ENCODE results near the gene MME.
"Not testable (repeated sequence)": the region's sequence is repeated elsewhere in the genome, so short reads cannot be mapped to it uniquely, and the experiment has no call there.

The MME gene

DNA sequence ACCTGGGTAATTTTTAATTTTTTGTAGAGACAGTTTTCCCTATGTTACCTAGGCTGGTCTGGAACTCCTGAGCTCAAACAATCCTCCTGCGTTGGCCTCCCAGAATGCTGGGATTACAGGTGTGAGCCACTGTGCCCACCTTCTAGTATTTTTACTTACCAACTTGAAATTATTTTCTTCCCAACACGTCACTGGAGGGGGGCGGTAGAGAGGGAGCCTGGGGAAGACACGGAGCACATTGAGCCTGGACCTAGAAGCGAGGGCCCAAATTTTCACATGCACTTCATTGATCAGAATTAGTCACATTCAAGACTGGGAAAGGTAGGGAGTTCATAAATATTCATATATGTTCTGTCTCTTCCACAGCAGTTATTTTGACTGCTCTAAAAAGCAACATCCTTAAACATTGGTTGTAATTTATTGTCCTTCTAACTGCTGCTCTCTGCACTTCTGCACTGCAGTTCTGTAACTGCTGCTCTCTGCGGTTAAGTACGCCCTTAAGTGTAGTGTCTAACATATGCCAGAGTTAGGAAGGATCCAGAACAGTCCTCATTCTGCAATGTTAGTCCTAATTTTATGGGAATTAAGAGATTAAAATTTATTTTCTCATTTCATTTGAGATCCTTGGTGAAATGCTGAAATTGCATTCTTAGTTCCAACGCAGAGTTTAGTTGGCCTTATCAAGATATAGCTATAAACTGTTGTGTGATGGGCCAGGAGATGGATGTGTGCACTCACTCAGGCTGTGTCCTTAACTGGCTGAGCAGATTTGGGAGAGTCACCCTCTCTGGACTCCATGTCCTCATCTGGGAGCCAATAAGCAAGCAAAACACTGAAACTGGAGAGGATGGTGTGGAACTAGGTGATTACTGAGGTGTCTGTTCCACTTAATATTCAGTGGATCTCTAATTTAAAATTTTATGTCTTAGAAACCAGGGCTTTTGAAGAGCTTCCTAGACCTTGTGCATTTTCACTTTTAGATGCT lies 115.1 kb downstream of the MME start:
- DNase-seq: no peak

DNA sequence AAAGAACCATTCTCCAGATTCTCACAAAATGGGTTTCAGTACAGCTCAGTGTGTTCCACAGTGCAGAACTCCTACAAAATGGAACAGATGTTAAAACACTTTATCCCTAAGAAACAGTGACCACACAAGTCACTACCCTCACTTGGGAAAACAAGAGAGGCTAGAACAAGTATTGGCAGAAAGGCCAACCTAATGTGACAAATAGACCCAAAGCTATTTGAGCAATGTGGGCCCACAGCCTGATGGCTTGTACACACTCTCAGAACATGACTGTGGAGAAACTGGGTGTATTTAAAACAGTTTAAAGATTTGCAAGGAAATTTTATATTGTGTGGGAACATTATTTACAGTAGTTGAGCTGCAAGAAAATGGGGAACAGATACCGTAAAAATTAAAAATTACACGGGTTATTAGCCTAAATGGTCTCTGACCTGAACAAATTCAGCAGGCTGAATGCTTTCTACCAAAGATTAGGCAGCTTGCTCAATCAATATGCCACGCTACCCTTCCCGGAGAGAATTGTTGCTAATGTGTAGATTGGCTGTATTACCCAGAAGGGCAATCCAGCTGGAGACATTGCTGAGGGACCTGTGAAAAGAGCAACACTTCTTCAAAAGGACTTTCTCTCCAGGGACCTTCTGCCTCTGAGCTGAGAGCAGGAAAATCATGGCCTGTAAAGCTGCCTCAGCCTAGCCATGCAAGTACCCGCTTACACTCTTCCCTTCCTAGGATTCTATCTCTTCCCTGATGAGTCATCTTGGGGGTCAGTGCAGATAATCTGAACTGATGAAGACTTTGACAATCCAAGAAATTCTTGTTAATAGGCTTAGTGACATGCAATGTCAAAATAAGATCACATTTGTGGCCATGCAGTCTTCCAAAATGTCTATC lies 116.3 kb downstream of the MME start:
- DNase-seq: no peak

DNA sequence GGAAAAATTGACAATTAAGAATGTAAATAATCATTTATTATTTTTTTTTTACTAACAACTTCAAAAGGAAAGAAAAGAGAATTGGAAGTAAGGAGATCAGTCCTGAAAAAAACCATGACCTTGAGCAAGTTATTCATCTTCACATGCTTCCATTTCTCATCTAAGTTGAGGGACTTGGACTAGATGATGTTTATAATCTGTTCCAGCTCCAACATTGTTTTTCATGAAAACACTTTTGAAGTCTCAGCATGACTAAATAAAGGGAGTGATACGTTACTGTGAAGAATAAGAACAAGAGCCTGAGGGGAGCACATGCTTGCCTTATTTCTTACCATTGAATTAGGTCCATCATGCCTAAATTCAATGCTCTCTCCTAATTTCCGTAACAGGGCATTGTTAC lies 117.7 kb downstream of the MME start:
- DNase-seq: no peak

- no peak for DNase-seq
Measured at GRCh38 chr3:155202626-155203025, 122.5 kb downstream of the MME start.

DNA sequence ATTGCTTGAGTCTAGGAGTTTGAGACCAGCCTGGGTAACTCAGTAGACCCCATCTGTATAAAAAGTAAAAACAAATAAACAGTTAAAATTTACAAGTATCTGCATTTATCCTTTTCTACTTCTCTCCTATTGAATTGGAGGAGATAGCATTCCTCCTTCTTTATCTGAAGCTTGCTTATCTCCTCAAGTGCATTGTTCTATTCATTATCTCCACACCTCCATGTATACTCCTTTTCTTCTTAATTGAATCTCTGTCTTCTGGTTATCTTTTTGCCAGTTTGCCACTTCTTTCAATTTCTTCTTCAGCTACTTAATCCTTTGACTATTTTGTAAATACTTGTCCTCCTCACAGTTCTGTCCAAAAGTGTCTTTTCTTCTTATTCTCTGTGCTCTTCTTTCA lies 124.7 kb downstream of the MME start:
- DNase-seq: no peak

GRCh38 chr3:155208183-155208800 lies 128.2 kb downstream of the MME start:
- DNase-seq: peak; percentile 30

GRCh38 chr3:155210736-155211135 lies 130.6 kb downstream of the MME start:
- DNase-seq: no peak

- no peak for DNase-seq
Measured at GRCh38 chr3:155211266-155211665, 131.1 kb downstream of the MME start.

GRCh38 chr3:155211940-155212339 lies 131.8 kb downstream of the MME start:
- DNase-seq: no peak

GRCh38 chr3:155216007-155216406 lies 135.9 kb downstream of the MME start:
- DNase-seq: not testable (repeated sequence)

DNA sequence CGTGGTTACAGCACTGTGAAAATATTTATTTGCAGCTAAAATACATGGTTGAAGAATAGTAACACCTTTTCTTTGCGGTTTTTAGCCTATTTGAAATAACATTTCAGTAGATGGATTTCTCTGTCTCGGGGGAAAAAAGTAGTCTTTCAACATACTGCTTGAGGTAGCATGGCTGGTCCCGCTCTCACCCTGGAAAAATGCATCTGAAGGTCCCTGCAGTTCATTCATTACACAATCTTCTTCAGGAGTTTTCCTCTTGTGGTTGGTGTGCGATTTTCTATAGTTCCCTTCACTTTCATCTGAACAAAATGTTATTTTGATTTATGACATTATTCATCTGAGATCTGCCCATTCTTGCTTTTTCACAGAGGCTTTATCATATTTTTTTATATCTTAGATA lies 137.5 kb downstream of the MME start:
- no peak for DNase-seq

GRCh38 chr3:155218462-155218861 lies 138.3 kb downstream of the MME start:
- DNase-seq: no peak

- DNase-seq: no peak
Measured at GRCh38 chr3:155219106-155219505, 139.0 kb downstream of the MME start.

DNA sequence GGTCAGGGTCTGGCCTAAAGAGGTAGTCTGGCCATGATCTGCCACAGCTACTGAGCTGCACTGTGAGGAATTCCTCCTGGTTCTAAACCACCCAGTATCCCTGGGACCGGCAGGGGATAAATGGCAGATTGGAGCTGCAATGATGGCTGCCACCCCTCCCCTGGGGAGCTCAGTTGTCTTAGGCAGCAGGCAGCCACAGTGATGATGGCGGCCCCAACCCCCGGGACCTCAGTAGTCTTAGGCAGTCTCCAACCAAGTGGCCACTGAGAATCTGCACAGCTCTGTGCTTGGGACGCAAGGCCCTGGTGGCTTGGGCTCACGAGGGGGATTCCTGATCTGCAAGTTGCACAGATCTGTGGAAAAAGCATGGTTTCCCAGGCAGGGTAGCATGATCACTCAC lies 145.3 kb downstream of the MME start:
- DNase-seq: no peak

DNA sequence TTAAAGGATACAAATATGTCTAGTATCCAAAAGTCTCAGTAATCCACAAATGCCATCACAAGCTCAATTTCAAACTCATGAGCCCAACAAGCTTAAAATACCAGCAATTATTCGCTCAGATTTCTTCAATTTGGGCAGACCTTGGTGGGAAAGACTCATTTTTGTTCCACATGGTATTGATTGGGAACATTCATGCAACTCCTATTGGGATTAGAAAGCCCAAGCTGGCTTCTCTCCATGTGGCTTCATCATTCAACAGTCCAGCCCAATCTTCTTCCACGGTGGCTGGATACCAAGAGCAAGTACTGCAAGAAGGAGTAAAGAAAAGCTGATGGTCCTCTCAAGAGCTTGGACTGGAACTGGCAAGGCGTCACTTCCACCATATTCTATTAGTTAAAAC lies 147.0 kb downstream of the MME start:
- DNase-seq: no peak

DNA sequence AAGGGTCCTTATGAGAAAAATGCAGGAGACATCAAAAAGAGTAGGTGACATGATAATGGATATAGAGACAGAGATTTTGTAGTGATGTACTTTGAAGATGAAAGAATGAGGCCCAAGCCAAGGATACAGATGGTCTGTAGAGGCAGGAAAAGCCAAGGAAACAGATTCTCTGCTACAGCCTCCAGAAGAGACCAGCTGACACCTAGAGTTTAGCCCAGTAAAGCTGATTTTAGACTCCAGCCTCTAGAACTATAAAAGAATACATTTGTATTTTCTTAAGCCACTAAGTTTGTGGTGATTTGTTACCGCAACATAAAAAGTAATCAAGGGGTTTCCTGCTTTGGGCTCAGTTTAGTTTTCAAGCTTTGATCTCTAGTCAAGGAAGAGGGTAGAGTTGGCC lies 148.6 kb downstream of the MME start:
- no peak for DNase-seq

GRCh38 chr3:155229086-155229485 lies 149.0 kb downstream of the MME start:
- DNase-seq: no peak

GRCh38 chr3:155230382-155230781 lies 150.3 kb downstream of the MME start:
- no peak for DNase-seq

GRCh38 chr3:155231792-155232191 lies 151.7 kb downstream of the MME start:
- no peak for DNase-seq

- peak; percentile 6 for DNase-seq
Measured at GRCh38 chr3:155232605-155233004, 152.5 kb downstream of the MME start.

DNA sequence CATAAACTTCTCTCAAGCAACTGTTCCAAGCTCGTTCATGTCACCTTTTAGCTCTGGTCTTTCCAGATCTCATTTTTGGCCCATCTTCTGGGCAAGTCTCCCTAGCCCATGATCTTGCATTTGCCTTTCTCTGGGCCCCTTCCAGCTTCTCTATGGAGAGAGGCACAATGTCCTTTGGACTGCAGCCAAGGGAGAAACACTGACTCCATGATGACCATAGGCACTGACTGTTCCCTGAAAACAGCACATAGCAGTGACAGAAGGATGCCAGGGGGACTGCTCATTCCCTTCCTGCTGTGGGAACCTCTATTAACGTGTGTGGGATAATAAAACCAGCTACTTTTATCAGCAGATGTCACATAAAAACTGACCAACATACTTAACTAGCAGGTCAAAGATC lies 153.1 kb downstream of the MME start:
- DNase-seq: no peak
